ENCODE data around the gene MED12L.
"Not testable (repeated sequence)": the region's sequence is repeated elsewhere in the genome, so short reads cannot be mapped to it uniquely, and the experiment has no call there.

The MED12L gene, protein sequence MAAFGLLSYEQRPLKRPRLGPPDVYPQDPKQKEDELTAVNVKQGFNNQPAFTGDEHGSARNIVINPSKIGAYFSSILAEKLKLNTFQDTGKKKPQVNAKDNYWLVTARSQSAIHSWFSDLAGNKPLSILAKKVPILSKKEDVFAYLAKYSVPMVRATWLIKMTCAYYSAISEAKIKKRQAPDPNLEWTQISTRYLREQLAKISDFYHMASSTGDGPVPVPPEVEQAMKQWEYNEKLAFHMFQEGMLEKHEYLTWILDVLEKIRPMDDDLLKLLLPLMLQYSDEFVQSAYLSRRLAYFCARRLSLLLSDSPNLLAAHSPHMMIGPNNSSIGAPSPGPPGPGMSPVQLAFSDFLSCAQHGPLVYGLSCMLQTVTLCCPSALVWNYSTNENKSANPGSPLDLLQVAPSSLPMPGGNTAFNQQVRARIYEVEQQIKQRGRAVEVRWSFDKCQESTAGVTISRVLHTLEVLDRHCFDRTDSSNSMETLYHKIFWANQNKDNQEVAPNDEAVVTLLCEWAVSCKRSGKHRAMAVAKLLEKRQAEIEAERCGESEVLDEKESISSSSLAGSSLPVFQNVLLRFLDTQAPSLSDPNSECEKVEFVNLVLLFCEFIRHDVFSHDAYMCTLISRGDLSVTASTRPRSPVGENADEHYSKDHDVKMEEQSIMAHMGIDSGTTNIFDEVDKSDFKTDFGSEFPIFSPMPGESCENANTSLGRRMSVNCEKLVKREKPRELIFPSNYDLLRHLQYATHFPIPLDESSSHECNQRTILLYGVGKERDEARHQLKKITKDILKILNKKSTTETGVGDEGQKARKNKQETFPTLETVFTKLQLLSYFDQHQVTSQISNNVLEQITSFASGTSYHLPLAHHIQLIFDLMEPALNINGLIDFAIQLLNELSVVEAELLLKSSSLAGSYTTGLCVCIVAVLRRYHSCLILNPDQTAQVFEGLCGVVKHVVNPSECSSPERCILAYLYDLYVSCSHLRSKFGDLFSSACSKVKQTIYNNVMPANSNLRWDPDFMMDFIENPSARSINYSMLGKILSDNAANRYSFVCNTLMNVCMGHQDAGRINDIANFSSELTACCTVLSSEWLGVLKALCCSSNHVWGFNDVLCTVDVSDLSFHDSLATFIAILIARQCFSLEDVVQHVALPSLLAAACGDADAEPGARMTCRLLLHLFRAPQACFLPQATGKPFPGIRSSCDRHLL (N-terminal part only)

GRCh38 chr3:151085227-151085888 lies at the start of gene MED12L:
TSS of gene MED12L (plus strand) at chr3:151085664. CDS start at chr3:151086927, 1,263 bp downstream.
- peak in 45 of 51 donors; percentile 10 to 77 (median 50) for DNase-seq

DNA sequence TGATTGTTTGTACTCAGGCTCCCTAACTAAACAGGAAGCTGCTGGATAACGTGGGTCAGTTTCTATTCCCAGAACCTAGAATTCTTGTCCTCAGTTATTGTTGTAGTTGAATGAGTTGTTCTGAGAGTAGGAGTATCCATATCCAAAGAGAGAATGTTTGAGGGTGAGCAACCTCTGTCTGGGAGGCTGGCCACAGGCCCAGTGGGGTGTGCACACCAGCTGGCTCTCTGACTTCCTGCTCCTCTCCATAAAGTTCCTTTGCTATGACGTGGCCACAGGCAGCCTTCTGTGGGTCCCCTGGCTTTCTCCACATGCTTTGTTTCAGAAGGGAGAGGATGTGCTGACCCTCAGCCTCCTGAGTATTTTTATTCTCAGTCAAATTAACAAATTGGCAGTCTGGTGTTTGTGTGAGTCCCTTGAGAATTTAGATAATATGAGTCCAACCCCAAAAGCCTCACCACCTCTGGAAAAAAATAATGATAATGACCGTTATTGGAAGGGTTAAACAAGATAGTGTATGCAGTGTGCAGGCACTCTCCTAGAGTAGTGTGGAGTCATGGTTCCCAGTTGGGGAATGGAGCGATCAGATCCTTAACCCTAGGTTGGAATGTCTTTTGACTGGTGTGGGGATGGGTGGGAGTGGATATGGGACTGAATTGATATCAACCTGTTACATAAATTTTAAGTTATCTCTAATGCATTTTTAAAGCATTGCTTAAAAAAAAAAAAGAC lies 47.6 kb upstream of the MED12L start:
- peak in 1 of 51 donors; percentile 3 for DNase-seq

GRCh38 chr3:151044706-151045105 lies 40.8 kb upstream of the MED12L start:
- DNase-seq = no peak

DNA sequence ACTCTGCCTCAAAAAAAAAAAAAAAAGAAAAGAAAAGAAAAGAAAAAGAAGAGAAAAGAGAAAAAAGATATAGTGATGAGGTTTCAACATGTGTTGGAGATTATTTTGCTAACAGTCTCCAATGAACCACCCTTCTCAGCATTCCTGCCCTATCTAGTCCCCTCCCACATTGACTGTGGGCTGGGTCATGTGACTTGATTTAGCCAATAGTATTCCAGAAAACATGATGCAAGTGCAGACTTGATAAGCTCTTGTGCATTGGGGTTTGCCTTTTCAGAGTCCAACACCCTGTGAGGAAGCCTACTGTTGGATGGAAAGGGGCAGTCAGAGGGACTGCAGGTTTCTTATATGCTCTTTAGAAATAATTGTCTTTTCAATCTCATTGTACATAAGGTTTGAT lies 37.8 kb upstream of the MED12L start:
- no peak for DNase-seq

DNA sequence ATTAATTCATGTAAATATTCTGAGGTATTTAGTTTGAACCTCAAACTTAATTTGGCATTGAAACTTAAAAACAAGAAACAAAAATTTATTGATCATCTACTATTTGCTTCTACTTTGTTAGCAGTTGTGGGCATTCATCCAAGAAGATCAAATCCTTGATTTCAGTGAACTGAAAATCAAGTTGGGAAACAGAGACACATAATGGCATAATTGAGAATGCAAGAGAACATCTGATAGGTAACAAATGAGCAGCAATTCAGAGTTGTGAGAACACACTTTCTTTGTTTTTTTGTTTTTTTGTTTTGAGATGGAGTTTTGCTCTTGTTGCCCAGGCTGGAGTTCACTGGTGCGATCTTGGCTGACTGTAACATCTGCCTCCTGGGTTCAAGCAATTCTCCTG lies 33.9 kb upstream of the MED12L start:
- DNase-seq = no peak

DNA sequence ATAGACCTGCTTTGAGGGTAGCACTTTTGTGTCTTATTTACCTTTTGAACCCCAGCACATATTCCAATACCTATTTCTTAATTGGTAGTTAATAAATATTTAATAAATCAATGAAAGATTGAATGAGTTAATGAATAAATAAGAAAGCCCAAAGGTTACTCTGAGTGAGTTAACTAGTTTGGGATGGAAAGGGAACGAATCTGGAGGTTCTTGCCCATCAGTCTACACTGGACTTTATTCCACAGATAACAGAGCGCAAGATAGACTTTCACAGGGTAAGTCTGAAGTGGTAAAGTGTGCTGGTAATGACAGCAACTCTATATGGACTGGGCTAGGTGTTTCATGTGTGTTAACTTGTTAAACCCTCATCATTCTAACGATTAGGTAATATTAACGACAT lies 33.1 kb upstream of the MED12L start:
- DNase-seq = no peak

DNA sequence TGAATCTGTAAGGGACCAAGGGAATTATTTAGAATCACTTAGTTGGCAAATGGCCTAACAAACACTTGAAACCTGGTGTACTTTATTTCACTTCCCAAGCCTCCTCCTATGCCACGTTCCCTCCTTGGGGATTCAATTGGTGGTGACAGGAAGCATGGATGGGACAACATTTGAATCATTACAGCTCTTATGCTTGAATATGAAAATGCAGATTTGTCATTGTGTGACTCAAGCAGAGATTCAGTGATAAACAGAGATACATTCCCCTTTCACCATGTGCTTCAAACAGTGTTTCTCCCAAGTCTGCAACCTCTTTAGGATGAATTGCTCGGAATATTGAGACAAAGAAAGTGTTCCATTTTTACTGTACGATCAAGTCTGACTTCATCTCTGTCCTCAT lies 32.7 kb upstream of the MED12L start:
- no peak for DNase-seq

DNA sequence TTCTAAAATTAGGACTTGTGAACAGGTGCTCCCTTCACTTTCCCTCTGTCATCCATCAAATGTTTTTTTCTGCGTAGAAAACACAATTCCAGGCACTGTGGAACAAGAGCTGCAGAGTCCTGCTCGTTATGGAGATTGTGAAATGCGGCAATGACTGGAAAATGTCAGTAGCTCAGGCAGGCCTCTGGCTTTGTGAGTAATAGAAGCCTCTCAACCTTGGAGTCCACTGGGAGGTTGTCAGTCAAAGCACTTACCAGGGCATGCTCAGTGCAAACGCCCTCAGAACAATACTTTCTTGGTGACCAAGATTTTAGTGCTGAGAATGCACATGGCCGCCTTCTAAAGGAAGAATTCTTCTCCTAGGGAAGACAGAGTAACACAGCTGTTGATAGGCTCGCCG lies 26.7 kb upstream of the MED12L start:
- no peak for DNase-seq

DNA sequence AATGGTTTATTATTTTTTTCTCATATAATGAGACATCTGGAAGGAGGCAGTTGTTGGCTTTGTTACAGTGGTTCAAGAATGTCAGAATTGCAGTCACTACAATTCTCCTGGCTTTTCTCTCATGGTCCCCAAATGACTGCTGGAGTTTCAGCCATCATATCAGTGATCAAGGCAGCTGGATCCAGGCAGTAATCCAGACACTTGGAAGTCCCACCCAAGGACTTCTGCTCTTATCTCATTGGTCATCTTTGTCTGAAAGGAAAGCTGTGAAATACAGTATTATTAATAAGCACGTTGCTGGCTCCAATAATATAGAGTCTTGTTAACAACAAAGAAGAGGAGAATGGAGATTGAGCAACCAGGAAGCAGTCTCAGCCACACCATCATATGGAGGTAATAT lies 22.9 kb upstream of the MED12L start:
- DNase-seq = no peak

- no peak for DNase-seq
Measured at GRCh38 chr3:151067158-151067557, 18.3 kb upstream of the MED12L start.

DNA sequence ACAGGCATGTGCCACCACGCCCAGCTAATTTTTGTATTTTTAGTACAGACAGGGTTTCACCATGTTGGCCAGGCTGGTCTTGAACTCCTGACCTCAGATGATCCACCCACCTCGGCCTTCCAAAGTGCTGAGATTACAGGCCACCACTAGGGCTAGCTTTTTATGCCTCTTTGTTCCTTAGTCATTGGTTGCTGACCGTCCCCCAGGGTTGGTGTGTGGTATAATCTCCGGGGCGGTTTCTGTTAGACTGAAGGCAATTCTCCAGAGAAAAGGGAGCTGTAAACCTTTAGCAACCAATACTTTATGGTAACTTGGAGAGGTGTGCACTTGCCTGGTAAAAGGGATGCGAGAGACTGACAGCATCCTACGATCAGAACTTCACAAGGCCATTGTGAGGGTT lies 12.6 kb upstream of the MED12L start:
- not testable (repeated sequence) for DNase-seq

- no peak for DNase-seq
Measured at GRCh38 chr3:151074256-151074655, 11.2 kb upstream of the MED12L start.

DNA sequence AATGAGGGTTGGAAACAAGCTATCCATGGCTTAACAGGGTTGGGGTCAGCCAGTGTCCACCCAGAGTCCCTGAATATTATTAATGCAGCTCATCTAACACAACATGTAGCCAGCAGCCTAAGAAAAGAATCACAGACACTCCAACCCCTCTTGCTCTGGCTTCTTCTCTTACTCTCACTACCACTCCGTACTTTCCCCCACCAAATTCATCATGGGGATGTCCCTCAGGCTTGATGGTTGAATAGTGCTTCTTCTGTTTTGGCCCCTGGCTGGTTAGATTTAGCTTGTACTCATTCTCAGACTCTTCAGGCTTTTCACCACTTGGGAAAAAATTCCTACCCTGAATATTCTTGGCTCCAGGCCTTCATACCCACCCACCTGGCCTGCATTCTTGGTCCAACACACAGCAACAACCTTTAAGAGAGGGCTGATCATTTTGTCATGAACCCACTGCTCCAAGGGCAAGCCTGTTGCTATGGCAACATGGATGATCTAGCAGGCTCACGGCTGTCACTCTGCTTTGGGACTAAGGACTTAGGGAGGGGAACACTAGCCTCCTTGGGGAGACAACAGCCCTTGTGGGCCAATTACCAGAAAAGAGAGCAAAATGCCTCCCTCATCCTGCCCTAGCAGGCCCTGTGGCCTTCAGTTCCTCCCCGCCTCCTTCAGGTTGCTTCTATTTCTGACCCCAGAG lies 9.4 kb upstream of the MED12L start:
- no peak for DNase-seq

DNA sequence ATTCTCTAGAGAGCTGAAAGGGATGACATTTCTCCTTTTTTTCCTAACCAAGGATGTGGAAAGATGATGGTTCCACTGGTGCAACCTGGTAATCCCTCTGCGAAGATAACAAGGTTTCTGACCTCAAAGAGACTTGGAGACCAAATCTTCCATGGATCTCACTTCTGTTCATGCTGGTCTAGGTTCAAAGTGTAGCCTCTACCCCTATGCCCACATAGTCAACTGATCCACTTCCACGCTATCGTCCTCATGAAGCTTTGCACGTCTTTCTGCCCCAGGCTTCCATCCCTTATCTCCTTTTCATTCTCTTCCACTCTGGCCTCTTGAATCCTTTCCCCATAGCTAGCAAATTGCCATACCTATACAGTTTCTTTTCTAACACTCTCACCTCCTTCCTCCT lies 8.8 kb upstream of the MED12L start:
- no peak for DNase-seq

- DNase-seq = not testable (repeated sequence)
Measured at GRCh38 chr3:151081082-151081481, 4.4 kb upstream of the MED12L start.

- no peak for DNase-seq
Measured at GRCh38 chr3:151082880-151083838, 2.3 kb upstream of the MED12L start.

DNA sequence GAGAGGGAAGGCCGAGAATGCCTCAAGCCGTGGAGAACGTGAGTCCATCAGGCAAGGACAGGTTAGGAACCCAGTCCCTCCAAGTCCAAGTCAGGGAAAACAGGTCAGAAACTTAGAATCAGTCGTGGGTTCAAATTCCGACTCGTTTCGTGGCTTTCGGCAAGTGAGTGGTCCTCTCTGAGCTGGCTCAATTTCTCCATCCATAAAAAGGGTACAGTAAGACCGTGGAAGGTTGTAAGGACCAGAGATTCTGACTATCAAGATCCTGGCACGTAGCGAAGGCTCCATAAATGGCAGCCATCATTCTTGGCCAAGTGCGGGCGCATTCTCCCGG lies 604 bp upstream of the MED12L start:
- DNase-seq = no peak

- peak in 22 of 51 donors; percentile 6 to 60 (median 32) for DNase-seq
Measured at GRCh38 chr3:151085889-151086483, 522 bp downstream of the MED12L start.

Measured in hypothalamus (tissue), 51 donors.